ENCODE measurements around the gene BCKDHA. TPM values are rescaled to one million over a fixed set of nuclear protein-coding genes. Genes with fewer than 3 reads are reported as not detected.

The BCKDHA gene
- total and polyA plus RNA-seq, 10 donors, result 10.3 to 55.6 (median 29.1) TPM

DNA sequence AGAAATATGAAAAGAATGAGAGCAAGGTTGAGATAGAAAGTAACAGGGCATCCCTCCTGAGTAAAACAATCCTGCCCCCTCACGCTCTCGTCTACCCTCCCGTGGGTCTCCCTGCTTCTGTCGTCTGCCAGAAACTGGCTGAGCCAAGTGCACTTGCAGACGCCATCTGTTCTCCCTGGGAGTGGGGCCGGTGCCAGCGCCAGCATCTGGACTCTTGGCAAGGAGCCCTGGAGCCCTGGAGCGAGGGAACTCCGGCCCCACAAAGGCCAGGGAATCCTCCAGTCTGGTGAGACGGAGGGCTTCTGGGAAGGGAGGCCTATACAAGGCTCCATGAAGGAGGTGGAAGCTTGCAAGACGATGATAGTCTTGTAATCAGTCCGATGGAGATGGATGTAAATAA lies 23.6 kb upstream of the BCKDHA start:
- WGBS, 5 donors, result 67 to 77% (median 73%) methylated on average over 12 of the region's 12 CpGs
- H3K27me3 ChIP-seq (replicated peaks in 1 of 7), result no peaks in the 10 kb centered on the region
- no peaks in the 10 kb centered on the region for H3K9me3 ChIP-seq
- no peak overlapping the region for H3K4me3 ChIP-seq
- H3K27ac ChIP-seq, result no peak overlapping the region
- peaks cover 0 to 77% (median 30%) of the 10 kb centered on the region in 6 donors for H3K4me1 ChIP-seq
- intact Hi-C loops (cut with DNase I; ENCODE audit: low total_unique reads), result no loop called here
- TF ChIP-seq CTCF (IDR thresholded peaks at IDR 0.05 in 8 of 11, conservative IDR thresholded peaks at IDR 0.05 in 3 of 11) (no peak), POLR2AphosphoS5 (IDR thresholded peaks at IDR 0.05) (peak; percentile 68 to 79 (median 73)), POLR2A (IDR thresholded peaks at IDR 0.05) (no peak)
- no peak for DNase-seq
- H3K36me3 ChIP-seq, result no peaks in the 10 kb centered on the region

DNA sequence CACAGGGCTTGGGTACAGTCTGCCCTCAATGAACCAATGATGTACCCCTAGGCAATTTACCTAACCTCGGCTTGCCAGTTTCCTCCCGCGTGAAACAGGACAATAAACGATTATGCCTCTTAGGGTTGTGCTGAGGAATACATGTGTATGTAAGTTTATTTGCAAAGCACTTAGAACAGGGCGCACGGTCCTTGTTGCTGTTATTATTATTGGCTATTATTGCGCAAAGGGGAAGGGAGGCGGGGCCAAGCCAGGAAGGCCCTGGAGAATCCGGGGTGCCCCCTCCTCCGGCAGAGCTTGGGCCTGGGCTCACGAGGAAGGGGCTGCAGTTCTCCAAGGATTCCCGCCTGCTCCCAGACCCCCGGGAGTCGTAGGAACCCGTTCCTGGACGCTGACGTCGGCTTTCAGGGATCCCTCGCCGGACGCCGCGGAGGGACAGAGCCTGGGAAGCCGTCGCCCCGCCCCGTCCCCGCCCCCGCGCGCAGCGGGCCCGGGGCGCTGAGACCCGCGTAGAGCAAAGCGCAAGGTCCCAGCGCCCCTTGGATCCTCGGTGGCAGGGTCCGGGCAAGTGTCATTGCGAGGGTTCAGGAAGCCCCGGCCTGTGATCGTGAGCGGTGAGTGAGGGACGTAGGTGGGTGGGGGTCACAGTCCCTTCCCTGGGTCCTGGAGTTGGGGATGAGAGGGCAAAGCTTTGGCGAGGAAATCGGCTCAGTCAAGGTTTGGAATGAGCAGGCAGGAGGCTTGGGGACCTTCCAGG lies 21.2 kb upstream of the BCKDHA start, which contains the start of gene TMEM91:
TMEM91 (plus strand) TSS at position 293 of the 757 bp plus-strand sequence. CDS start 1,777 bp downstream, outside the sequence.
- Histone ChIP-seq H3K4me3 (peak within 1 kb of the TSS; percentile 36 to 80 (median 53)), H3K9me3 (no peaks in the 10 kb centered on the region), H3K27me3 (replicated peaks in 1 of 7) (no peaks in the 10 kb centered on the region), H3K27ac (peak within 1 kb of the TSS; percentile 13 to 94 (median 74)), H3K36me3 (peaks cover 0 to 3% (median 0%) of the 10 kb centered on the region in 6 donors), H3K4me1 (peaks cover 0 to 72% (median 36%) of the 10 kb centered on the region in 6 donors)
- TF ChIP-seq POLR2A (IDR thresholded peaks at IDR 0.05), result no peak
- no peak for TF ChIP-seq CTCF (IDR thresholded peaks at IDR 0.05 in 8 of 11, conservative IDR thresholded peaks at IDR 0.05 in 3 of 11)
- peak; percentile 19 to 69 (median 60) for TF ChIP-seq POLR2AphosphoS5 (IDR thresholded peaks at IDR 0.05)
- DNase-seq, result peak; percentile 84
- intact Hi-C loops (cut with DNase I; ENCODE audit: low total_unique reads), result loop anchor here (5.0 kb wide), 1 partner anchor 41 kb away; no protein-coding TSS in a partner anchor
- 5 to 15% (median 6%) methylated on average over 26 to 47 of the region's 47 CpGs for WGBS, 5 donors

GRCh38 chr19:41376998-41377365 lies 20.6 kb upstream of the BCKDHA start:
- peak overlapping the region in 6 of 8 donors; percentile 54 to 94 (median 79) for H3K27ac ChIP-seq
- no peak for TF ChIP-seq POLR2AphosphoS5 (IDR thresholded peaks at IDR 0.05)
- no peak for TF ChIP-seq POLR2A (IDR thresholded peaks at IDR 0.05)
- no peak for TF ChIP-seq CTCF (IDR thresholded peaks at IDR 0.05 in 8 of 11, conservative IDR thresholded peaks at IDR 0.05 in 3 of 11)
- peaks cover 0 to 72% (median 36%) of the 10 kb centered on the region in 6 donors for H3K4me1 ChIP-seq
- H3K27me3 ChIP-seq (replicated peaks in 1 of 7), result no peaks in the 10 kb centered on the region
- WGBS, 5 donors, result 68 to 76% (median 73%) methylated on average over 8 of the region's 8 CpGs
- peak overlapping the region in 7 of 8 donors; percentile 36 to 80 (median 54) for H3K4me3 ChIP-seq
- no peak for DNase-seq
- H3K9me3 ChIP-seq, result no peaks in the 10 kb centered on the region
- intact Hi-C loops (cut with DNase I; ENCODE audit: low total_unique reads), result loop anchor here (5.0 kb wide), 1 partner anchor 40 kb away; no protein-coding TSS in a partner anchor
- peaks cover 0 to 9% (median 0%) of the 10 kb centered on the region in 6 donors for H3K36me3 ChIP-seq

Data from spleen (tissue), 11 donors.